ENCODE results near the gene PLEK. TPM values are rescaled to one million over a fixed set of nuclear protein-coding genes. Genes with fewer than 3 reads are reported as not detected.

The PLEK gene
- total and polyA plus RNA-seq, 9 of the 15 experiments (the other 6 are each of a cell fraction or from before 2014, with no cell fraction given): 0.14 to 1.2 (median 0.36) TPM

DNA sequence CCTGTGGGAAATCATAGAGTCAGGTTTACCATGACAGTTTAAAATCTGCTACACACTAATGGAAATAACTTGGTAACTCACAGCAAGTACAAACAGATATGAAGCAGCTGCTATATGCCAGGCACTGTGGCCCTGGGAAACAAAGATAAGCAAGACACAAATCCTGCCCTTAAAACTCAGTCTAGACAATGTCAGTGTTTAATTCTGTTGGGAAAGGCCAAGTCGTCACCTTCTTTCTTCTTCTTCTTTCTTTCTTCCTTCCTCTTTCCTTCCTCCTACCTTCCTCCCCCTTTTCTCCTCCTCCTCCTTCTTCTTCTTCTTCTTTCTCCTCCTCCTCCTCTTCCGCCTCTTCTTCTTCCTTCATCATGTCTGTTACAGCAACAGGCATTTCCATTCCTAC, 26.8 kb downstream of the PLEK start (continued):
- TF ChIP-seq, protein P1, sequence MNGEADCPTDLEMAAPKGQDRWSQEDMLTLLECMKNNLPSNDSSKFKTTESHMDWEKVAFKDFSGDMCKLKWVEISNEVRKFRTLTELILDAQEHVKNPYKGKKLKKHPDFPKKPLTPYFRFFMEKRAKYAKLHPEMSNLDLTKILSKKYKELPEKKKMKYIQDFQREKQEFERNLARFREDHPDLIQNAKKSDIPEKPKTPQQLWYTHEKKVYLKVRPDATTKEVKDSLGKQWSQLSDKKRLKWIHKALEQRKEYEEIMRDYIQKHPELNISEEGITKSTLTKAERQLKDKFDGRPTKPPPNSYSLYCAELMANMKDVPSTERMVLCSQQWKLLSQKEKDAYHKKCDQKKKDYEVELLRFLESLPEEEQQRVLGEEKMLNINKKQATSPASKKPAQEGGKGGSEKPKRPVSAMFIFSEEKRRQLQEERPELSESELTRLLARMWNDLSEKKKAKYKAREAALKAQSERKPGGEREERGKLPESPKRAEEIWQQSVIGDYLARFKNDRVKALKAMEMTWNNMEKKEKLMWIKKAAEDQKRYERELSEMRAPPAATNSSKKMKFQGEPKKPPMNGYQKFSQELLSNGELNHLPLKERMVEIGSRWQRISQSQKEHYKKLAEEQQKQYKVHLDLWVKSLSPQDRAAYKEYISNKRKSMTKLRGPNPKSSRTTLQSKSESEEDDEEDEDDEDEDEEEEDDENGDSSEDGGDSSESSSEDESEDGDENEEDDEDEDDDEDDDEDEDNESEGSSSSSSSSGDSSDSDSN (IDR thresholded peaks at IDR 0.05; ENCODE audit: borderline replicate concordance in 1 of 2, low read depth in 2 of 2, low read length in 2 of 2): no peak
- TF ChIP-seq, protein P2, sequence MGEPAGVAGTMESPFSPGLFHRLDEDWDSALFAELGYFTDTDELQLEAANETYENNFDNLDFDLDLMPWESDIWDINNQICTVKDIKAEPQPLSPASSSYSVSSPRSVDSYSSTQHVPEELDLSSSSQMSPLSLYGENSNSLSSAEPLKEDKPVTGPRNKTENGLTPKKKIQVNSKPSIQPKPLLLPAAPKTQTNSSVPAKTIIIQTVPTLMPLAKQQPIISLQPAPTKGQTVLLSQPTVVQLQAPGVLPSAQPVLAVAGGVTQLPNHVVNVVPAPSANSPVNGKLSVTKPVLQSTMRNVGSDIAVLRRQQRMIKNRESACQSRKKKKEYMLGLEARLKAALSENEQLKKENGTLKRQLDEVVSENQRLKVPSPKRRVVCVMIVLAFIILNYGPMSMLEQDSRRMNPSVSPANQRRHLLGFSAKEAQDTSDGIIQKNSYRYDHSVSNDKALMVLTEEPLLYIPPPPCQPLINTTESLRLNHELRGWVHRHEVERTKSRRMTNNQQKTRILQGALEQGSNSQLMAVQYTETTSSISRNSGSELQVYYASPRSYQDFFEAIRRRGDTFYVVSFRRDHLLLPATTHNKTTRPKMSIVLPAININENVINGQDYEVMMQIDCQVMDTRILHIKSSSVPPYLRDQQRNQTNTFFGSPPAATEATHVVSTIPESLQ (CRISPR knock-in tag; IDR thresholded peaks at IDR 0.05): no peak
- TF ChIP-seq, protein P3, sequence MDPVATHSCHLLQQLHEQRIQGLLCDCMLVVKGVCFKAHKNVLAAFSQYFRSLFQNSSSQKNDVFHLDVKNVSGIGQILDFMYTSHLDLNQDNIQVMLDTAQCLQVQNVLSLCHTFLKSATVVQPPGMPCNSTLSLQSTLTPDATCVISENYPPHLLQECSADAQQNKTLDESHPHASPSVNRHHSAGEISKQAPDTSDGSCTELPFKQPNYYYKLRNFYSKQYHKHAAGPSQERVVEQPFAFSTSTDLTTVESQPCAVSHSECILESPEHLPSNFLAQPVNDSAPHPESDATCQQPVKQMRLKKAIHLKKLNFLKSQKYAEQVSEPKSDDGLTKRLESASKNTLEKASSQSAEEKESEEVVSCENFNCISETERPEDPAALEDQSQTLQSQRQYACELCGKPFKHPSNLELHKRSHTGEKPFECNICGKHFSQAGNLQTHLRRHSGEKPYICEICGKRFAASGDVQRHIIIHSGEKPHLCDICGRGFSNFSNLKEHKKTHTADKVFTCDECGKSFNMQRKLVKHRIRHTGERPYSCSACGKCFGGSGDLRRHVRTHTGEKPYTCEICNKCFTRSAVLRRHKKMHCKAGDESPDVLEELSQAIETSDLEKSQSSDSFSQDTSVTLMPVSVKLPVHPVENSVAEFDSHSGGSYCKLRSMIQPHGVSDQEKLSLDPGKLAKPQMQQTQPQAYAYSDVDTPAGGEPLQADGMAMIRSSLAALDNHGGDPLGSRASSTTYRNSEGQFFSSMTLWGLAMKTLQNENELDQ (CRISPR knock-in tag; IDR thresholded peaks at IDR 0.05; ENCODE audit: borderline replicate concordance): no peak
- TF ChIP-seq SMARCB1 (IDR thresholded peaks at IDR 0.05; ENCODE audit: insufficient read length, low read depth) (no peak), ZNF695 (CRISPR knock-in tag; IDR thresholded peaks at IDR 0.05) (no peak), HDAC8 (tag; IDR thresholded peaks at IDR 0.05) (no peak), KDM5B (IDR thresholded peaks at IDR 0.05; ENCODE audit: insufficient replicate concordance, low read depth, low read length) (no peak), PYGO2 (tag; IDR thresholded peaks at IDR 0.05) (peak; percentile 44; the same call in 1 of the 2 replicates), ZNF217 (CRISPR knock-in tag; IDR thresholded peaks at IDR 0.05) (no peak), ZNF75A (CRISPR knock-in tag; IDR thresholded peaks at IDR 0.05) (no peak), FOSL1 (tag; conservative IDR thresholded peaks at IDR 0.05) (no peak; the same call in 1 of the 2 replicates), ATF1 (CRISPR knock-in tag; IDR thresholded peaks at IDR 0.05) (no peak), ATF1 (tag; IDR thresholded peaks at IDR 0.05) (no peak), MEIS2 (IDR thresholded peaks at IDR 0.05; ENCODE audit: partially characterized antibody) (peak; percentile 56), EP400 (IDR thresholded peaks at IDR 0.05) (no peak)
- TF ChIP-seq, protein P4, sequence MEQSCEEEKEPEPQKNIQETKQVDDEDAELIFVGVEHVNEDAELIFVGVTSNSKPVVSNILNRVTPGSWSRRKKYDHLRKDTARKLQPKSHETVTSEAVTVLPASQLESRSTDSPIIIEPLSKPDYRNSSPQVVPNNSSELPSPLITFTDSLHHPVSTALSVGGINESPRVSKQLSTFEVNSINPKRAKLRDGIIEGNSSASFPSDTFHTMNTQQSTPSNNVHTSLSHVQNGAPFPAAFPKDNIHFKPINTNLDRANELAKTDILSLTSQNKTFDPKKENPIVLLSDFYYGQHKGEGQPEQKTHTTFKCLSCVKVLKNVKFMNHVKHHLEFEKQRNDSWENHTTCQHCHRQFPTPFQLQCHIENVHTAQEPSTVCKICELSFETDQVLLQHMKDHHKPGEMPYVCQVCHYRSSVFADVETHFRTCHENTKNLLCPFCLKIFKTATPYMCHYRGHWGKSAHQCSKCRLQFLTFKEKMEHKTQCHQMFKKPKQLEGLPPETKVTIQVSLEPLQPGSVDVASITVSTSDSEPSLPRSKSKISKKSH (CRISPR knock-in tag; IDR thresholded peaks at IDR 0.05): no peak
- TF ChIP-seq, protein P5, sequence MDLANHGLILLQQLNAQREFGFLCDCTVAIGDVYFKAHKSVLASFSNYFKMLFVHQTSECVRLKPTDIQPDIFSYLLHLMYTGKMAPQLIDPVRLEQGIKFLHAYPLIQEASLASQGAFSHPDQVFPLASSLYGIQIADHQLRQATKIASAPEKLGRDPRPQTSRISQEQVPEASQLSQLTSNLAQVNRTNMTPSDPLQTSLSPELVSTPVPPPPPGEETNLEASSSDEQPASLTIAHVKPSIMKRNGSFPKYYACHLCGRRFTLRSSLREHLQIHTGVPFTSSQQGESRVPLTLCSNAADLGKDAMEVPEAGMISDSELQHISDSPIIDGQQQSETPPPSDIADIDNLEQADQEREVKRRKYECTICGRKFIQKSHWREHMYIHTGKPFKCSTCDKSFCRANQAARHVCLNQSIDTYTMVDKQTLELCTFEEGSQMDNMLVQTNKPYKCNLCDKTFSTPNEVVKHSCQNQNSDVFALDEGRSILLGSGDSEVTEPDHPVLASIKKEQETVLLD (IDR thresholded peaks at IDR 0.05): no peak
- TF ChIP-seq, protein P6, sequence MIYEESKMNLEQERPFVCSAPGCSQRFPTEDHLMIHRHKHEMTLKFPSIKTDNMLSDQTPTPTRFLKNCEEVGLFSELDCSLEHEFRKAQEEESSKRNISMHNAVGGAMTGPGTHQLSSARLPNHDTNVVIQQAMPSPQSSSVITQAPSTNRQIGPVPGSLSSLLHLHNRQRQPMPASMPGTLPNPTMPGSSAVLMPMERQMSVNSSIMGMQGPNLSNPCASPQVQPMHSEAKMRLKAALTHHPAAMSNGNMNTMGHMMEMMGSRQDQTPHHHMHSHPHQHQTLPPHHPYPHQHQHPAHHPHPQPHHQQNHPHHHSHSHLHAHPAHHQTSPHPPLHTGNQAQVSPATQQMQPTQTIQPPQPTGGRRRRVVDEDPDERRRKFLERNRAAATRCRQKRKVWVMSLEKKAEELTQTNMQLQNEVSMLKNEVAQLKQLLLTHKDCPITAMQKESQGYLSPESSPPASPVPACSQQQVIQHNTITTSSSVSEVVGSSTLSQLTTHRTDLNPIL (CRISPR knock-in tag; IDR thresholded peaks at IDR 0.05): no peak
